Stimulated activated CD8-positive, alpha-beta memory T cell treated with anti-CD3 and anti-CD28 coated beads, Interleukin-7, amount 100 ng/mL, for 48 hours (primary cell): Measurements from ENCODE around the gene GNB1L.
"Not testable (repeated sequence)": the region's sequence is repeated elsewhere in the genome, so short reads cannot be mapped to it uniquely, and the experiment has no call there.

Experiments used
- DNase-seq, 2 donors: peaks; one replicate each; pipeline ENCODE4 v3.0.0-alpha.2; 2020; ENCODE audit warnings: low read depth in 1 of 2; ENCODE audit errors: extremely low read depth in 1 of 2

GNB1L gene

GRCh38 chr22:19784384-19785175 is 70.1 kb downstream of the GNB1L start:
- DNase-seq = no peak

GRCh38 chr22:19783586-19784383 is 70.9 kb downstream of the GNB1L start:
- no peak for DNase-seq

GRCh38 chr22:19782533-19782932 is 72.1 kb downstream of the GNB1L start:
- DNase-seq = no peak

GRCh38 chr22:19779685-19780268 is 74.9 kb downstream of the GNB1L start:
- DNase-seq = no peak

- no peak for DNase-seq
Observed at GRCh38 chr22:19779011-19779421, 75.7 kb downstream of the GNB1L start.

- DNase-seq = not testable (repeated sequence)
Observed at GRCh38 chr22:19777192-19777591, 77.5 kb downstream of the GNB1L start.

- DNase-seq = no peak
Observed at GRCh38 chr22:19776433-19777031, 78.1 kb downstream of the GNB1L start.

- no peak for DNase-seq
Observed at GRCh38 chr22:19775496-19776325, 79.0 kb downstream of the GNB1L start.

- no peak for DNase-seq
Observed at GRCh38 chr22:19774628-19775027, 80.0 kb downstream of the GNB1L start.

- no peak for DNase-seq
Observed at GRCh38 chr22:19773470-19774040, 81.1 kb downstream of the GNB1L start.

- no peak for DNase-seq
Observed at GRCh38 chr22:19772673-19773469, 81.8 kb downstream of the GNB1L start.

GRCh38 chr22:19772422-19772672 is 82.3 kb downstream of the GNB1L start:
- DNase-seq = no peak

- DNase-seq = no peak
Observed at GRCh38 chr22:19770349-19771220, 84.1 kb downstream of the GNB1L start.

- no peak for DNase-seq
Observed at GRCh38 chr22:19769393-19769715, 85.3 kb downstream of the GNB1L start.

- DNase-seq = no peak
Observed at GRCh38 chr22:19767427-19768341, 87.0 kb downstream of the GNB1L start.

- peak; percentile 22 to 42 for DNase-seq
Observed at GRCh38 chr22:19766511-19767426, 87.9 kb downstream of the GNB1L start.

GRCh38 chr22:19766240-19766510 is 88.5 kb downstream of the GNB1L start:
- no peak for DNase-seq
